ENCODE results near the gene CDC20B.
"Not testable (repeated sequence)": the region's sequence is repeated elsewhere in the genome, so short reads cannot be mapped to it uniquely, and the experiment has no call there.

DNA sequence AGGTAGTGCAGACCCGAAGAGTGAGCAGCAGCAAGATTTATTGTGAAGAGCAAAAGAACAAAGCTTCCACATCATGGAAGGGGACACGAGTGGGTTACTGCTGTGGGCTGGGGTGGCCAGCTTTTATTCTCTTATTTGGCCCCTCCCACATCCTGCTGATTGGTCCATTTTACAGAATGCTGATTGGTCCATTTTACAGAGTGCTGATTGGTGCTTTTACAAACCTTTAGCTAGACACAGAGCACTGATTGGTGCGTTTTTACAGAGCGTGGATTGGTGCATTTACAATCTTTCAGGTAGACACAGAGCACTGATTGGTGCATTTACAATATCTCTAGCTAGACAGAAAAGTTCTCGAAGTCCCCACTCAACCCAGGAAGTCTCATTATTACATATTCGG, 82.0 kb downstream of the CDC20B start:
- TF ChIP-seq POLR2A (IDR thresholded peaks at IDR 0.05; ENCODE audit: low read length); GATA1 (IDR thresholded peaks at IDR 0.05; ENCODE audit: low read depth, low read length): not testable (repeated sequence)
